WTC11 (cell line): ENCODE results near the gene SLC22A15. TPM values are rescaled to one million over a fixed set of nuclear protein-coding genes. Genes with fewer than 3 reads are reported as not detected.

Source experiments
- ATAC-seq: fragments of 200-7000 bp; cut with Tn5 transposase; 2 replicates; pipeline ENCODE4 v1.10.0; 2021; ENCODE audit warnings: mild to moderate bottlenecking, moderate library complexity
- CTCF ChIA-PET: fragments of 300-600 bp; sonication (Branson Sonifier 250); formaldehyde crosslinking; loops from one replicate; lab custom pipeline; 2021; ENCODE audit warnings: antibody characterized with exemption; lab: Charles Lee
- POLR2A ChIA-PET: fragments of 350-600 bp; sonication (Branson Sonifier 250); formaldehyde crosslinking; loops from one replicate; lab custom pipeline; 2021; ENCODE audit warnings: antibody characterized with exemption; lab: Charles Lee
- DNase-seq: peaks from one replicate; pipeline ENCODE4 v3.0.0; 2021; ENCODE audit warnings: low spot score
- H3K27ac Mint-ChIP-seq: 2 replicates; pipeline ENCODE4 v1.8.0; 2021; ENCODE audit warnings: mixed read lengths
- H3K27me3 Mint-ChIP-seq: 2 replicates; pipeline ENCODE4 v1.8.0; 2021; ENCODE audit warnings: low read depth, mild to moderate bottlenecking, moderate library complexity, mixed read lengths
- H3K36me3 Mint-ChIP-seq: 2 replicates; pipeline ENCODE4 v1.8.0; 2021; ENCODE audit warnings: mixed read lengths
- H3K4me1 Mint-ChIP-seq: 2 replicates; pipeline ENCODE4 v1.8.0; 2022; ENCODE audit warnings: mixed read lengths
- H3K4me3 Mint-ChIP-seq: 2 replicates; pipeline ENCODE4 v1.8.0; 2021; ENCODE audit warnings: mild to moderate bottlenecking, moderate library complexity, mixed read lengths
- H3K9me3 Mint-ChIP-seq: 2 replicates; pipeline ENCODE4 v1.8.0; 2021; ENCODE audit warnings: mixed read lengths
- ATF1 ChIP-seq: sonication (generic); formaldehyde crosslinking; IDR thresholded peaks from 2 replicates; pipeline ENCODE4 v1.8.1; 2023; ENCODE audit warnings: mild to moderate bottlenecking, moderate library complexity, missing genetic modification reagents
- E2F4 ChIP-seq: sonication (generic); formaldehyde crosslinking; IDR thresholded peaks from 2 replicates; pipeline ENCODE4 v1.8.1; 2022; ENCODE audit warnings: low read depth, mild to moderate bottlenecking, moderate library complexity, missing genetic modification reagents, borderline replicate concordance
- ETV6 ChIP-seq: sonication (generic); formaldehyde crosslinking; IDR thresholded peaks from 2 replicates; pipeline ENCODE4 v1.8.1; 2022; ENCODE audit warnings: mild to moderate bottlenecking, missing genetic modification reagents
- FOXP4 ChIP-seq: sonication (generic); formaldehyde crosslinking; IDR thresholded peaks from 2 replicates; pipeline ENCODE4 v1.8.0; 2022; ENCODE audit warnings: mild to moderate bottlenecking, missing genetic modification reagents
- GRHL2 ChIP-seq: fragments of 250-450 bp; sonication (Bioruptor Pico); IDR thresholded peaks from 2 replicates; pipeline ENCODE4 v1.8.0; 2022; ENCODE audit warnings: mild to moderate bottlenecking, moderate library complexity; ENCODE audit not compliant: insufficient replicate concordance, severe bottlenecking
- NFATC4 ChIP-seq: fragments of 250-450 bp; sonication (Bioruptor Pico); IDR thresholded peaks from 2 replicates; pipeline ENCODE4 v1.9.0; 2021; ENCODE audit warnings: mild to moderate bottlenecking
- RORB ChIP-seq: fragments of 250-450 bp; sonication (Bioruptor Pico); IDR thresholded peaks from 2 replicates; pipeline ENCODE4 v1.9.0; 2021; ENCODE audit warnings: mild to moderate bottlenecking
- SMAD3 ChIP-seq: sonication (generic); formaldehyde crosslinking; IDR thresholded peaks from 2 replicates; pipeline ENCODE4 v1.8.0; 2022; ENCODE audit warnings: missing genetic modification reagents, mild to moderate bottlenecking, borderline replicate concordance
- SOX15 ChIP-seq: fragments of 250-450 bp; sonication (Bioruptor Pico); IDR thresholded peaks from 2 replicates; pipeline ENCODE4 v1.9.0; 2021; ENCODE audit warnings: mild to moderate bottlenecking
- SP1 ChIP-seq: sonication (generic); formaldehyde crosslinking; conservative IDR thresholded peaks from 2 replicates; pipeline ENCODE4 v1.8.1; 2022; ENCODE audit warnings: missing genetic modification reagents
- ZNF138 ChIP-seq: sonication (generic); formaldehyde crosslinking; conservative IDR thresholded peaks from 2 replicates; pipeline ENCODE4 v1.8.1; 2022; ENCODE audit warnings: mild to moderate bottlenecking, moderate library complexity, missing genetic modification reagents
- ZNF263 ChIP-seq: sonication (generic); formaldehyde crosslinking; IDR thresholded peaks from 2 replicates; pipeline ENCODE4 v1.8.1; 2022; ENCODE audit warnings: low read depth, mild to moderate bottlenecking, moderate library complexity, missing genetic modification reagents
- ZNF532 ChIP-seq: fragments of 250-450 bp; sonication (Bioruptor Pico); IDR thresholded peaks from 2 replicates; pipeline ENCODE4 v1.9.0; 2021; ENCODE audit warnings: mild to moderate bottlenecking, borderline replicate concordance
- total RNA-seq: library from RNA; stranded (reverse); gene quantifications from 3 replicates; pipeline ENCODE4 v1.2.3, GENCODE V29; 2021

SLC22A15 gene
- total RNA-seq, 1 experiment from 2014 or later, result 4.5 TPM

GRCh38 chr1:116002781-116003420 is 26.6 kb downstream of the SLC22A15 start:
- POLR2A ChIA-PET, result no interaction called here
- no peaks in the 10 kb centered on the region for H3K27me3 Mint-ChIP-seq
- TF ChIP-seq ZNF532 (CRISPR knock-in tag), result no peak
- CTCF ChIA-PET, result interaction anchor here (1.7 to 1.8 kb wide), 2 partner anchors 18 to 21 kb away, joined by 4 to 13 read pairs; no protein-coding TSS in a partner anchor
- H3K4me1 Mint-ChIP-seq, result peaks cover 15% of the 10 kb centered on the region
- peak; percentile 78 for ATAC-seq
- no peak for DNase-seq
- no peak overlapping the region; the same call in 1 of the 2 replicates for H3K27ac Mint-ChIP-seq
- no peak overlapping the region for H3K4me3 Mint-ChIP-seq
- H3K9me3 Mint-ChIP-seq, result peaks cover 24% of the 10 kb centered on the region
- peaks cover 26% of the 10 kb centered on the region for H3K36me3 Mint-ChIP-seq

GRCh38 chr1:116003823-116004222 is 27.5 kb downstream of the SLC22A15 start:
- ChIA-PET CTCF (interaction anchor here (1.7 to 1.8 kb wide), 2 partner anchors 17 to 22 kb away, joined by 4 to 13 read pairs; no protein-coding TSS in a partner anchor), POLR2A (no interaction called here)
- Mint-ChIP-seq H3K36me3 (peaks cover 16% of the 10 kb centered on the region), H3K9me3 (peaks cover 14% of the 10 kb centered on the region), H3K27me3 (no peaks in the 10 kb centered on the region), H3K27ac (no peak overlapping the region), H3K4me1 (peaks cover 15% of the 10 kb centered on the region), H3K4me3 (no peak overlapping the region)
- DNase-seq, result no peak
- ATAC-seq, result no peak
- TF ChIP-seq FOXP4 (no peak), SP1 (CRISPR knock-in tag) (no peak)

- H3K27me3 Mint-ChIP-seq, result no peaks in the 10 kb centered on the region
- TF ChIP-seq ETV6 (no peak), SOX15 (CRISPR knock-in tag) (no peak), GRHL2 (no peak), ZNF263 (CRISPR knock-in tag) (no peak), ATF1 (CRISPR knock-in tag) (no peak), E2F4 (no peak), SMAD3 (CRISPR knock-in tag) (no peak), RORB (CRISPR knock-in tag) (no peak), NFATC4 (CRISPR knock-in tag) (no peak), ZNF138 (no peak)
- ChIA-PET POLR2A (no interaction called here), CTCF (interaction anchor here (1.3 kb wide), 1 partner anchor 25 kb away, joined by 3 read pairs; no protein-coding TSS in a partner anchor)
- peaks cover 12% of the 10 kb centered on the region; the same call in 1 of the 2 replicates for H3K9me3 Mint-ChIP-seq
- H3K27ac Mint-ChIP-seq, result no peak overlapping the region
- peaks cover 15% of the 10 kb centered on the region for H3K4me1 Mint-ChIP-seq
- DNase-seq (no peak), ATAC-seq (no peak)
- H3K36me3 Mint-ChIP-seq, result peaks cover 9% of the 10 kb centered on the region; the same call in 1 of the 2 replicates
- H3K4me3 Mint-ChIP-seq, result no peak overlapping the region
Observed at GRCh38 chr1:116006486-116006964, 30.2 kb downstream of the SLC22A15 start.
